ENCODE measurements around the gene SPATA20.

- TF ChIP-seq, protein P1, sequence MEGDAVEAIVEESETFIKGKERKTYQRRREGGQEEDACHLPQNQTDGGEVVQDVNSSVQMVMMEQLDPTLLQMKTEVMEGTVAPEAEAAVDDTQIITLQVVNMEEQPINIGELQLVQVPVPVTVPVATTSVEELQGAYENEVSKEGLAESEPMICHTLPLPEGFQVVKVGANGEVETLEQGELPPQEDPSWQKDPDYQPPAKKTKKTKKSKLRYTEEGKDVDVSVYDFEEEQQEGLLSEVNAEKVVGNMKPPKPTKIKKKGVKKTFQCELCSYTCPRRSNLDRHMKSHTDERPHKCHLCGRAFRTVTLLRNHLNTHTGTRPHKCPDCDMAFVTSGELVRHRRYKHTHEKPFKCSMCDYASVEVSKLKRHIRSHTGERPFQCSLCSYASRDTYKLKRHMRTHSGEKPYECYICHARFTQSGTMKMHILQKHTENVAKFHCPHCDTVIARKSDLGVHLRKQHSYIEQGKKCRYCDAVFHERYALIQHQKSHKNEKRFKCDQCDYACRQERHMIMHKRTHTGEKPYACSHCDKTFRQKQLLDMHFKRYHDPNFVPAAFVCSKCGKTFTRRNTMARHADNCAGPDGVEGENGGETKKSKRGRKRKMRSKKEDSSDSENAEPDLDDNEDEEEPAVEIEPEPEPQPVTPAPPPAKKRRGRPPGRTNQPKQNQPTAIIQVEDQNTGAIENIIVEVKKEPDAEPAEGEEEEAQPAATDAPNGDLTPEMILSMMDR (conservative IDR thresholded peaks at IDR 0.05; ENCODE audit: low read depth, low read length): no peak
- no peak for TF ChIP-seq EZH2 (IDR thresholded peaks at IDR 0.05; ENCODE audit: borderline replicate concordance, low read depth, low read length, poor library complexity, severe bottlenecking)
These were observed 47.7 kb upstream of the SPATA20 start for GRCh38 chr17:50499270-50499669.

Measured in A673 (cell line).